ENCODE results near the gene PHF12.
"Not testable (repeated sequence)": the region's sequence is repeated elsewhere in the genome, so short reads cannot be mapped to it uniquely, and the experiment has no call there.

Gene PHF12

DNA sequence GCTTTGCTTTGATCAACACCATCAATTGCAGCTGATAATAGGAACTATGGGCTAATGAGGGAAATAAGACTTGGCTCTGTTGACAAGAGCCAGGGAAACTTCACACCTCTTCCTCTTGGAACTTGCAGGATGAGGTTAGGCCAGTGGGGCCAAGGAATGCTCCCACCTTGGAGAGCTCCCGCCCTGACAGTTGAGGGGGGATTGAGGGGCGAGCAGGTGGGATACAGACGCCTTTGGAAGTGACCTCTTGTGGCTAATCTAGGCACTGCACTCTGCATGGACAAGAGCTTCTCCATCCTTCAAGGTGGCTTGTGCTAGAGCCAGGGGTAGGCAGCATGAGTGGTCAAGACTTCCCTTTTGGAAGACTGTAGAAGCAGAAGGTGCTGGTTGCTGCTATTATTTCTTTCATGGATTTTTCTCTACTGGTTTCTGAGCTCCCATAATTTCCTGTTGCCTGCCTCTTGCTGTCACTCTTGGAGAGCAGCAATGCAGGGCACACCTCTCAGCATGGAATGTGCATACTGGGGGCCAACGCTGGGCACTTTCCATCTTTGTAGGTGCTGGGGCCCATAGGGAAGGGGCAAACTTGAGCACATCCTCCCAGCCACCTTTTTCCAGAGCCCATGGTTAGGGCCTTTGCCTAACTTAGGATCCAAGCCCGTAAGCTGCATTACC lies 2.3 kb upstream of the PHF12 start:
- DNase-seq: peak; percentile 52

DNA sequence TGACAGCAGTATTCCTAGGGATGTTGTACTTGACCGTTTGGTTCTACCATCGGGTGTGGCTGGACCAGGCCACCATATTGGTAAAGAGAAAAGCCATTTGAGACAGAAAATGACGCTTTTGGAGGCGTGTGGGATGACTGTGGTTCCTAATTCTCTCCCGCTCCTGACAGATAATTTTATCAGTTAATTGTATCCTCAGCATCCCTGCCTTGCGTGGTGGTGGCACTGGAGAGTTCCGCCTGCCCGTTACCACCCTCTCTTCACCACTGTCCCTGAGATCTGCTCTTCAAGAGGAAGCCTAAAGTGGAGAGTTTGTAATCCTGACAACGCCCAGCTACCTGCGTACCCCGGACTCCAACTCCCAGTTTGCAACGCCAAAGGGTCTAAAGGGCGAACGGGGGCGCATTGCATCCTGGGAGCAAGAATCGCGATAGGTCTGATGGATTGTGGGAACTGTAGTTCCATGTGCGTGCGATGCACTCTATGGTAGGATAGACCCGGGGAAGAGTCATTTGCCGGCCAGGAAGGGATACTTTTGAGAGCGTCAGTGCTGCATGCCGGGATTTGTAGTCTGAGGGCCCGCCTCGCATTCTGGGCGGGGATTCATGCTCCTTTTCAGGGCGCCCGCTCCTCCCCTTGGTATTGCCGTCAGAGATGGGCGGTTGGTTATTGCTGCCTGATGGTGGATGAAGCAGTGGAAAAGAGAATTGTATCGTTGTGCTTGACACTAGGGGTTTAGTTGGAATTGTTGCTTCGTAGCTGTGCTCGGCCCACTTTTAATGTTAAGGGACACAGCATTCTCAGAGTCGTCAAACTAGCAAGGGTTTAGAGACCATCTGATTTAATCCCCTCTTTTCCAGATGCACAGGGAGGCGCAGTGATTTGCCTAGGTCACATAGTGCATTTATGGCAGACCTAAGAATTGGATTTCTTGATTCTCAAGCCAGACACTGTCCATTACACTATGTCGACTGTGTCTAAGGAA lies 965 bp upstream of the PHF12 start:
- DNase-seq: peak; percentile 93

DNA sequence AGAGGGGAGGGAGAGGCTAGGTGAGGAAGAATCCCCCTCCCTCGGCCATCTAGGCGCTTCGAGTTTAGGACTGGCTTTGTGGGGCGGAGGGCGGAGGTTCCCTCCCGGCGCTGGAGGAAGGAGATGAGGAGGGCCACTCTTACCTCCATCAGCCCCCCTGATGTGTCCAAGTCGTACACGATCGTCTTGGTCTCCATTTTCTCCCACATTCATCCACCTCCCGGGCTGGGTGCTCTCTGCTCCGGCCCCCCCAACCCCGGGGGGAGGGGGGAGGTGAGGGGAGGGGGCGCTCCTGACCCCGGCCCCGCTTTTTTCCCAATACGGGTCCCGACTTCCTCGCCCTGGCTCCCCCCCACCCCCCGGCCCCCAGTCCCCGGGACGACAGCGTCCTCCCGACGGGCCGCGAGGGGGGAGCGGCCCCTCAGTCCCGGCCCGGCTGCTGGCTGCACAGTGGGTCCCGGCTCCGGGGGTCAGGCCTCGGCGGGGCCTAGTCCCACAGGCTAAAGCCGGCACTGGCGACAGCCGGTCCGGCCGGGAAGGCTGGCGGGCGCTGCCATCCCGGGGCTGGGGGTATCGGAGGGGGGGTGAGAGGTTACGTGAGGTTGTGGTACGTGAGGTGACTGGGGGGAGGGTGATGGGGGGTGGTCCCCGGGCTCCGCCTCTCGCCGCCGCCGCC lies 428 bp downstream of the PHF12 start:
- no peak for DNase-seq

DNA sequence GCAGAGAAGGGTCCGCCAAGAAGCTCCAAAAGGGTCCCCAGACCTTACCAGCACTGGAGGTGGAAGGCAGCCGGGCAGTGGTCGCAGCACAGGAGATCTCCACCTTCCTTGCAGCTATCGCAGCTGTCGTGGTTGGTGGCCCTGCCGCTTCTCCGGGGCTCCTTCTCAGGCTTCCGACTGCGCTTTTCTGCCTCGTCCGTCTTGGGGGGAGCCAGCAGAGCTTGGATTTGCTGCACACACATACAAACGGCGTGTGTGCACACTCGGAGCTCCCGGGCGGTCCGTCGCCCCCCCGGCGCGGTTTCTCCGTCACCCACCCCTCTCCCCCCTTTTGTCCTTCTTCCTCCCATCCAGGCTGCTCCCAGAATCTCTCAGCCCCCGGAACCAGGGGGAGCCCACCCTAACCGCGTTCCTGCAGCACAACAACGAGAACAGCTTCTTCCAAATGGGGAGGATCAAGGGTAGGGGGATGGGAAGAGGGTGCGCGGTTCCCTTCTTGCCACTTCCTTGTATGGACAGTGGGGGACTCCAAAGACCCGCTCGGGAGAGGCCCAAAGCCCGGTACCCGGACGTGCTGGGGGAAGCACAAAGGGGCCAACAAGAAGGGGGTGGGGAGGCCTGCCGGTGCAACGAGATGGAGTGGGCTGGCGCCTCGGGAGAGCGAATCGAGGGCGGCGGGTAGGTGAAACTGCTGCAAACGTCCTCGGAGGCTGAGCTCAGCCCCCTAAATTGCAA lies 1.1 kb downstream of the PHF12 start:
- DNase-seq: peak; percentile 55

DNA sequence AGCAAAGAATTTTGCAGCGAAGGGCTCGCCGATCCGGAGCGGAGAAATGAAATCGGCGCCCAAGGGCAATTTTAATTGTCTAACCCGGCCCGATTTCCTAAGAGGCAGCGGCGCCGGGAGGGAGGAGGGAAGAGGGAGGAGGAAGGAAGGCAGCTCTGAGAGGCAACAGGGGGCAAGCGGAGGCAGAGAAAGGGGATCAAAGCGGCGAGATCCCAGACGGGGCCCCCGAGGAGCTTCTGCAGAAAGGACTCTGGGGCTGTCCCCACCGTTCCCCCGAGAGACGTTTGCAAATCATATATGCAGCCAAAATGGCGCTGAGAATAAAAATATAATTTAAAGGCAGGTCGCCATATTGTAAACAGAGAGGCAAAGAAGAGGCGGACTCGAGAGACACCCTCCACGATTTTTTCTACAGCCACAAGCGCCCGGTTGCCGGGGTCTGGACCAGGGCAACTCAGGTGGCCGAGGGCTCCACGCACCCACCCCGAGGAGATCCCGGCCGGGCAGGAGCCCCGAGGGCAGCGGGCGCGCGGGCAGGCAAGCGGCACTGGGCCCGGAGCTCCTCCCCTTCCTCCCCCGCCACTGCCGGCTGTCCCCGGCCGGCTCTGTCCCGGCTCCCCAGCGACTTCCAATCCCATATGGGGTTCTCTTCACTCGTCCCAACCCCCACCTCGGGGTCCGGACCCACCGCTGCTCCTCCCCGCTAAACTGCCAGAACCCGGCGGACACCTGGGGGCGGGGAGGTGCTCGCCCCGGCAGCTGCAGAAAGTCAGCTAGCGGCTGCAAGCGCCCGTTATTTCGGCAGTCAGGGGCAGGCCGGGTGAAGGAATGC lies 1.9 kb downstream of the PHF12 start:
- DNase-seq: peak; percentile 46

DNA sequence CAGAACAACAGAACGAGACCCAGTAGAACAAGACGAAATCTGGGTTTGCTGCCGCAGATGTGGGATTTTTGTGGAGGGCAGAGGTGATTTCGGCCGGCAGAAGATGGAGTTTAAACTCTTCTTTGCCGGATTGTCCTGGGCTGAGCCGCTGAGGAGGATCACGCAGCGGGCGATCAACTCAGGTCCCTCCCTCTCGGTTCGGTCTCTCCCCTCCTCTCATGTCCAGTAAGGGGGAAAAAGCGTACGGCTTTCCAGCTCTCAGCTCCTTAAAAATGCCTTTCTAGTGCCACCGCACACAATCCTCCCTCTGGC lies 2.5 kb downstream of the PHF12 start:
- DNase-seq: no peak

DNA sequence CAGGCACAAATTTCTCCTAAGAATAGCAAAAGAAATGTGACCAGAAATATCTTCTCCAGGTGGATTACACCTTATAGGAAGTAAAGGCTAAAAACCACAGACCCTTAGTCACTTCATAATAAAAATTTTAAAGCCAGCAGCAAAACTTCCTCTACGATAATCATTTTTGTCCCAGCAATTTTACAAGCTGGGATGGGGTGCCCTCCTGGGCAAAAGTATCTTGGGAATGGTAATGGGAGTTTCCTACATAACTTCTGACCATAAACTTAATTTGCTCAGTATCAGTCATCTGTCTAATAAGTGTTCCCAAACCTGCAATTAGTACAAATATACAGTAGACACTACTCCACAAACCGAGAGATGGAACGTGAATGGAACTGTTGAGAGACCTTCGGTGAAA lies 3.0 kb downstream of the PHF12 start:
- DNase-seq: no peak

DNA sequence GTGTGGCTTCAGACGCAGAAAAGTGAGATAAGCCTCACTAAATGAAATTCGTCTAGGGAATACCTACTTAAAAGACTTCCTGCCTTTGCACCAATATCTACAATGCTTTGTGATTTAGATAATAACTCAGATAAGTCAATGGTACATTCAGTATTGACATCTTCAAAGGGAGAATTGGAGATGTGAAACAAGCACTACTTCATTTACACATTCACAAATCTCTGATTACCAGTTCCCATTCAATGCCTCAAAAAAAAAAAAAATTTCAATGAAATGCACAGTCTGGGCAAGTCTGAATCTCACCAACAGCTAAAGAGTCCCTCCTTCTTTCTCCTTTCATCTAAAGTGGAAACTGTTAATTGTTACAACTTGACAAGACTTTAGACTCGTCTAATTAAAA lies 3.7 kb downstream of the PHF12 start:
- no peak for DNase-seq

DNA sequence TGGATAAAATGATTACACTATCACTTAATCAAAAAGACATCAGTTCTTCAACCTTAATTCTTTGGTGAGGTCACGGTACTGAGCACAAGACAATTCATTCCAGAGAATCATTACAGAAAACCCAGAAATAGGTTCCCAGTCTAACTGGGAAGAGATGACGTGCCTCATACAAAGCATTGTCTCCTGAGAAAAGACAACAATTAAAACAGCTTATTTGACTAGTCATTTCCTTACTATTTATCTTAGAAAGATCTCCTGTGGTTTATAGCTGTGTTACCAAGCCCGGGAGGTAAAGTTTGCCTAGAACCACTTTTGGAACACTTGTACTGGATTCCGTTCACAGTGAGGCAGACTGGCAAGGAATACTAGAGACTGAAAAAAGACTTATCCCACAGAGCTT lies 5.1 kb downstream of the PHF12 start:
- DNase-seq: no peak

DNA sequence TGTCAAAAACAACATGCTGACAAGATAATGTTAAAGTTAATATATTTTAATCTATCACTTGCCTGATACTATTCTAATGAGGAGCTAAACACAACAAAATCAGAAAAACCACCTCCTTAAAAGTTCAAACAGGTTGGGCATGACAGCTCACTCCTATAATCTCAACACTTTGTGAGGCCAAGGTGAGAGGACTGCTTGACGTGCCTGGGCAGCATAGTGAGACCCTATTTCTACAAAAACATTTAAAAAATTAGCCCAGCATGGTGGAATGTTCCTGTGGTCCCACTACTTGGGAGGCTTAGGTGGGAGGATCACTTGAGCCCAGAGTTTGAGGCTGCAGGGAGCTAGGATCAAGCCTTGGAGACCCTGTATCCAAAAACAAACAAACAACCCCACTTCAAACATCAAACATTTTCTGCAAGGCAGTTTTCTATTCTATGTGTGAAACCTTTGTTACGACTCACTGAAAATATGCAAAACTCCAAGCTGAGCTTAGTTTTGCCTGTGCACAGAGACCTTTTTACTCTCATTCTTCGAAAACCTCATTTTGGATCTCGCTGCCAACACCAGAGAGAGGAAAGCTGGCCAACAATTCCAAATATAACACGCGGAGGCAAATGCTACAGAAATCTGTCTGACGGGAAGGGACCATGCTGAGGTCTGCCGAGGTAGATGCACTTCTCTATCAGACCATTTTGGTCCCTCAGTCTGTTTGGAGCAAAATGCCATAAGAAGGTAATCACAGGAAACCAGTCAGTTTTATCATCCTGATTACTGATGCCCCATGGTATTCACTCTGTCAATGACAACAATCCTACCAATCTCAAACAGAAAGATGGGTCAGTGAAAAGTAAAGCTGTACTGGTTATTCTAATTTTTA lies 6.2 kb downstream of the PHF12 start:
- no peak for DNase-seq

DNA sequence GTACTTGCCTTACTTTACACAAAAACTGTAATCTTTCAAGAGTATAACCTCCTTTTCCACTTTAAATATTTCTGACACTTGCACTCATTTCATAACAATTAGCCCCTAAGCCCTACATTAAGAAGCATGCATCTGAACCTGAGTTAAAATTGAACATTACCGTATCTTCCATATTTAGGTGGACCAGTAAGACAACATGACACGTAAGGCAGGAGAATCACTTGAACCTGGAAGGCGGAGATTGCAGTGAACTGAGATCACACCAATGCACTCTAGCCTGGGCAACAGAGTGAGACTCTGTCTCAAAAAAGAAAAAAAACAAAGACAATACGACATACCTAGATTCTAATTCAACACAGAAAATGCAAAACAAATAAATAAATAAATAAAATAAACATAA lies 7.0 kb downstream of the PHF12 start:
- no peak for DNase-seq

DNA sequence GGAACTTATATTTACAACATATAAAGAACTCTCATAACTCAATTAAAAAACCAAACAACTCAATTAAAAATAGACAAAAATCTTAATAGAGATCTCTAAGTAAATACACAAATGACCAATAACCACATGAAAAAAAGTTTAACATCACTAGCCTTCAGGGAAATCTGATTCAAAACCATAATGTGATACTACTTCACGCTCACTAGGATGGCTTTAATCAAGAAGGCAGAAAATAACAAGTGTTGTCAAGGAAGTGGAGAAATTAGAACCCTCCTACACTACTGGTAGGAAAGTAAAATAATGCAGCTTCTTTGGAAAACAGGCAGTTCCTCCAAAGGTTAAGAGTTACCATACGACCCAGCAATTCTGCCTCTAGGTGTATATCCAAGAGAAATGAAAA lies 8.4 kb downstream of the PHF12 start:
- no peak for DNase-seq

DNA sequence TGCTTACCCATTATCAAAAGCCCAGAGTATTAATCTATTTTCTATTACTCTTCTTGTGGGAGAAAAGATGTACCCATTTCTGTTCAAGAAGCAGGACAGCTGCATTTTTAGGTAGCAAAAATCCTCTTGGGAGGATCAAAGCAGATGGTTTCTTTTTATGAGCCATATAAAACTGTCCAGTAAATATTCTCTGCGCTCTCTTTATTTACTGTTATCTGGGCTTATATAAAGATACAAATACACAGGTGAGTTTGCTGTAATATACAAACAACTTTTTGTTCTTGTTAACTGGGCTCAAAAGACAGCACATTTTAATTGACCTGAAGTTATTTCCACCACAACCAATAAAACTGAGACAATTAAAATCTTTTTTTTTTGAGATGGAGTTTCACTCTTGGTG lies 10.1 kb downstream of the PHF12 start:
- no peak for DNase-seq

DNA sequence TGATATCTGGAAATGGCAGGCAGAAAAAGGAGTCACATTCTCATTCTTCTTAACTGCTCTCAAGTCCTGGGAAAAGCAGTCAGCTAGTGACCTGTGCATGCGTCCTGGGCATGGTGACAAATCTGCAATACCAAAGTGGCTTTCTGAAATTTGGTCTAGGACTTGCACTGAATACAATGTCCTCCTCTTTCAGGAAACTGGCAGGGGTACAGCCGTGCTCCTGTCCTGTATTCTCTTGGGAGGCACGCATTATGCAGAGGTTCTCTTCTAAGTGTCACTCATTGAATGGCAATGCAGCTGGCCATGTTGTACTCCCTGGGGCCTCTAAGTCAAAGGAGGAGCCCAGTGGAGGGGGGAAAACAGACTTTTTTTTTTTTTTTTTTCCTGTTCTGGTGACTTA lies 10.6 kb downstream of the PHF12 start:
- no peak for DNase-seq

DNA sequence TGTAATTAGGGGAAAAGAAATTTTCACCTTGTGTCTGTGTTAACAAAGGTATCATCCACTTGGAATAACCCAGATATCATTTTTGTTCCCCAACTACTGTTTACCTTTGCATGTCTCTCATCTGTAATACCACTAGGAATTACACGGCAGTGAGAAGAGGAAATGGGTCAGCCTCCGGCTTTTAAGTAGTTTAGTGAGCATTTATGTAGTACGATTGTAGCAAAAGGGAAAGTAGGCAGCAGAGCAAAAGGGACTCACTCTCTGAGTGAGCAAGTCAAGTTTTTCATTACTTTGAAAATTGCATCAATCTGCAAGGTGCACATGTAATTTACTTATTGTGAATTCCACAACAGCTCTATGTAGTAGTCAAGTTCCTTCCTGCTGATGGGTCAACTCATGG lies 11.2 kb downstream of the PHF12 start:
- no peak for DNase-seq

DNA sequence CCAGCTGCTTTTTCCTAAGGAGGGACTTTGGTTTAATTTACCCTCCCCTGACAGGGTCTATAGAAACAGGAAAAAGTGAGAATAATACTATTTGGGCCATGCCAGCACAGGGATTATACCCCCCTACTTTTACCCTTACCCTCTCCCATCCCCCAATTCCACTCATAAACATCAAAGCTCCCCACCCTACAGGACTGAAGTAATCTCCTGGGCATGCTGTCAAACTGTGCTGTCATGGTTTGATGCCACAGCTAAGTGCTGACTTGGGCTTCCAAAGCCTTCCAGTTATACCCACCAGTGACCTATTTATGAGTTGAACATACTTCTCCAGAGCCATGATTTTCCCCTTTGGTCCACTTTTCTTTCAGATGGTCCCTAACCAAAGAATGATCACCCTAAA lies 12.8 kb downstream of the PHF12 start:
- DNase-seq: no peak

DNA sequence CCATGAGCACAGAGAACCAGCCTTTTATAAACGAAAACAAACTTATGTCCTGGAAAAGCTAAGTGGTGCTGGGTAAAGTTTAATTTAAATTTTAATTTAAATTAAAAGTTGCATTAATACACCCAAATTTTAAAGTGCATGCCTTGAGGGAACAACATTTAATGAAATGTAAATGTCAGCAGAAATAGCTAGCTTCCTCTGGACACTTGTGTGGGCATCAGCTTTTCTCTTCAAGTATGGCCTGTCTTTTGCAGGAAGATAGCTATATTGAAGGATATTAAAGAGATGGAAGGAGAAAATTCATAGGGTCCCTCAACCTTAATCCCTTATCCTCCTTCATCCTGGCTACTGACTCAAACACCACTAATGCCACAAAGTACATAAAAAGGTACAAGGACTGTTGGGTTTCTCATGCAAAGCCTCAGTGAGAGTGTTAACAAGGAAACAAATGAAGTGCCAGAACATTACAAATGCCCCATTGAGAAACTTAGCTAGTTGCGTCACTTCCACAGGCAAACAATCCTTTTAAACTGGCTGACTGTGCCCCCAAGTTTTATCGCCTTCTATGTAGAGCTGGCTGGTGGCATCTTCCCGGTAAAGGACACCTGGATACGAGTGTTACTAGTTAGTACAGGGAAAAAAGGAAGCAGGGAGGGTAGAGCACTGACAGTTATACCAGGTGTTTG lies 14.1 kb downstream of the PHF12 start:
- no peak for DNase-seq

DNA sequence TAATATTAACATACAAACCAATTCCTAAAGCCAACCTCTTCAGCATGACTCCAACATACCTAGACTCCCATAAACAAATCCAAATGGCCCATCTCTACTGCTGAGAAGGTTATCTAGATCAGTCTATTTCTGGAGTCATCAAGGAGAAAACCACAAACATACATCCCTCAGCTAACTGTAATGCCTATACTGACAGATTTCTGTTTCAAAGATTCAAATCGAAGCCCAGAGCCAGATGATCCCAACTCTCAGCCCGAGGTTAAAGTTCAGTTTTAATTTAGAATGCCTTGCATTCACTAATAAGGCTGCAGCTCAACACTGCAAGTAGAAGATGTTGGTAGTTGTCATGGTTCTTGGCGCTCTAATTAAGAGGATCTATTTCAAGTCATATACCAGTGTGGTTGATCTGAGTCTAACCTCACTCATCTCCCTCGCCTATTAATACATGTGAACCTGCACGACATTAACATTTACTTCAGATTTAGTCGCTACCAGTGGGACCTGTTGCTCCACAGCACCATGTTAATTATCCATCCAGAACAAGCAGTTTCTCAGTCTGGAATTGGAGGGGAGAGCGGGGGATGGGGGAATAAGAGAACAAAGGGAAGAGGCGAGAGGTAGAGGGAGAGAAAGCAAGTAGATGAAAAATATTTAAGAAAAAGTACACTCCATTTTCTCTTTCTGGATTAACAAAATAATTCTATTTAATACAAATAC lies 15.4 kb downstream of the PHF12 start:
- DNase-seq: no peak

DNA sequence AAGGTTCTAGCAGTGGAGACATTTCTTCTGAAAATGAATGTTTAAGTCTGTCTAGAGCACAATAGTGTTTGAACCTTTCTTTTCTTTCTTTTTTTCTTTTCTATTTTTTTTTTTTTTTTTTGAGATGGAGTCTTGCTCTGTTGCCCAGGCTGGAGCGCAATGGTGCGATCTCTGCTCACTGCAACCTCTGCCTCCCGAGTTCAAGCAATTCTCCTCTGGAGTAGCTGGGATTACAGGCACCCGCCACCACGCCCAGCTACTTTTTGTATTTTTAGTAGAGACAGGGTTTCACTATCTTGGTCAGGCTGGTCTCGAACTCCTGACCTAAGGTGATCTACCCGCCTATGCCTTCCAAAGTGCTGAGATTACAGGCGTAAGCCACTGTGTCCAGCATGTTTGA lies 16.8 kb downstream of the PHF12 start:
- not testable (repeated sequence) for DNase-seq

DNA sequence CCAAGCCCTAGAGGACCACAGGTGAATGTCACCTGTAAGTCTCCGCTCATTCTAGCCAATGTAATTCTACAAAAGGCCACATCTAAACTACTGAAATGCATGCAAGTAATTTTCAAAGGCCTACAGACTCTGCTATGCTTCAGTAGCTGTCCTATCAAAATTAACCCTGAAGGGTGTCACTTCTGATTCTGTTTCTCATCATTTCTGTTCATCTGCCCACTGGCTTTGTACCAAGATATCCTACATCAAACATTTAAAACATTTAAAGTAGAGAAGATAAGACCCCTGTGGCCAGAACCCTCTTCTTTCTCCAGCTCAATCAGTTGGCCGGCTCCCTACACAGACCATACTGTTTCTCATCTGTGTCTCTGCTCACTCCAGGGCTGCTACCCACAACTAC lies 21.5 kb downstream of the PHF12 start:
- no peak for DNase-seq

Measured in activated CD8-positive, alpha-beta memory T cell treated with anti-CD3 and anti-CD28 coated beads, Interleukin-2, amount 50 U/mL, for 4 hours (primary cell).